SU-DHL-6 (cell line): ENCODE results near the gene SDK1.

Source experiments
- H2AFZ ChIP-seq: fragments of 200-600 bp; sonication (generic); 2 replicates; pipeline ENCODE4 v1.6.1; 2014; ENCODE audit warnings: low read depth, mild to moderate bottlenecking, moderate library complexity, mixed read lengths, antibody characterized with exemption, low read length; ENCODE audit not compliant: severe bottlenecking
- H3F3A ChIP-seq: fragments of 200-600 bp; shearing (Covaris generic); 2 replicates; pipeline ENCODE4 v1.6.0; 2016; ENCODE audit warnings: antibody characterized with exemption, mild to moderate bottlenecking; ENCODE audit not compliant: insufficient read depth
- H3K27ac ChIP-seq: fragments of 200-600 bp; sonication (generic); 2 replicates; pipeline ENCODE4 v1.5.1; 2016; ENCODE audit warnings: low read depth, mild to moderate bottlenecking, low read length, moderate library complexity, mixed read lengths
- H3K27me3 ChIP-seq: fragments of 200-600 bp; sonication (generic), shearing (Covaris generic); 2 replicates; pipeline ENCODE4 v1.6.0; 2014; ENCODE audit warnings: mild to moderate bottlenecking, low read length
- H3K36me3 ChIP-seq: fragments of 200-600 bp; sonication (generic); 2 replicates; pipeline ENCODE4 v1.6.1; 2014; ENCODE audit warnings: mild to moderate bottlenecking, low read length, mixed read lengths
- H3K4me2 ChIP-seq: fragments of 300-600, 200-600 bp; shearing (Covaris generic), sonication (generic); 2 replicates; pipeline ENCODE4 v1.6.0; 2014; ENCODE audit warnings: low read length, low read depth, mild to moderate bottlenecking; ENCODE audit not compliant: poor library complexity, severe bottlenecking
- H3K4me3 ChIP-seq: fragments of 200-600 bp; sonication (generic); 2 replicates; pipeline ENCODE4 v1.5.1; 2014; ENCODE audit warnings: antibody characterized with exemption, low read length, mild to moderate bottlenecking, mixed read lengths; ENCODE audit not compliant: insufficient read depth, poor library complexity, severe bottlenecking
- H3K79me2 ChIP-seq: fragments of 200-600 bp; sonication (generic); 2 replicates; pipeline ENCODE4 v1.6.1; 2014; ENCODE audit warnings: mild to moderate bottlenecking, low read length, moderate library complexity; ENCODE audit not compliant: insufficient read depth
- H3K9ac ChIP-seq: fragments of 200-600 bp; sonication (generic); 2 replicates; pipeline ENCODE4 v1.7.0; 2014; ENCODE audit warnings: mild to moderate bottlenecking, low read length
- H3K9me2 ChIP-seq: fragments of 200-600 bp; sonication (generic); replicated peaks from 2 replicates; pipeline ENCODE4 v1.6.1; 2014; ENCODE audit warnings: low read length; ENCODE audit not compliant: insufficient read depth
- H3K9me3 ChIP-seq: fragments of 200-600 bp; sonication (generic); 2 replicates; pipeline ENCODE4 v1.6.1; 2014; ENCODE audit warnings: low read length, mixed read lengths; ENCODE audit not compliant: insufficient read depth
- H4K20me1 ChIP-seq: fragments of 200-600 bp; sonication (generic); 2 replicates; pipeline ENCODE4 v1.6.1; 2014; ENCODE audit warnings: low read depth, mild to moderate bottlenecking, antibody characterized with exemption, low read length, moderate library complexity, mixed read lengths
- EZH2phosphoT487 ChIP-seq: fragments of 200-600 bp; sonication (generic), shearing (Covaris generic); conservative IDR thresholded peaks from 2 replicates; pipeline ENCODE4 v1.6.1; 2018; ENCODE audit warnings: mild to moderate bottlenecking, antibody characterized with exemption, low read length, moderate library complexity, mixed read lengths
- TF ChIP-seq, protein P1 (sequence below): fragments of 200-600 bp; sonication (generic); IDR thresholded peaks from one replicate; pipeline ENCODE4 v1.5.1; 2017; ENCODE audit warnings: antibody characterized with exemption, mild to moderate bottlenecking, low read length, moderate library complexity; ENCODE audit not compliant: insufficient read depth, poor library complexity, severe bottlenecking

The SDK1 gene

DNA sequence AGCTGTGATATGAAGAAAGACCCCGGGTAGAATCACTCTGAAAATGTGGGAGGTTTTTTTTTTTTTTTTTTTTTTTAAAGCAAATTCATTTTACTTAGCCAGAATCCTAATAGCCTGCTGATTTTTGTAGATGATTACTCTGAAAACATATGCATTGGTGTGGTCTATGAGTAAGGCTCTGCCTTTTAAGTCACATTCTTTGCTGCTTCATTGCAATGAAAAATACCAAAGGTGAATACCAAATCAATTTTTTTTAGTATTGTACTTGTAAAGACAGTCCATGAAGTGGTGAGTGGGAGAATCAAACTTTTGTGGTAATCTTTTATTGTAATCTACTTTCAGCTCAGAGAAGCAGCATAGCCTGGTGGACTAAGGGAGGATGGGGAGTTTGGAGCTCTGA is 130.3 kb downstream of the SDK1 start:
- H3K9me2 ChIP-seq = no peaks in the 10 kb centered on the region
- no peak overlapping the region for H2AFZ ChIP-seq
- H3F3A ChIP-seq = no peaks in the 10 kb centered on the region
- no peak overlapping the region for H3K4me2 ChIP-seq
- no peaks in the 10 kb centered on the region; the same call in 1 of the 2 replicates for H3K9me3 ChIP-seq
- no peak overlapping the region for H3K9ac ChIP-seq
- no peaks in the 10 kb centered on the region for H3K27me3 ChIP-seq
- H3K4me3 ChIP-seq = no peak overlapping the region
- H4K20me1 ChIP-seq = no peaks in the 10 kb centered on the region
- no peaks in the 10 kb centered on the region for H3K36me3 ChIP-seq
- TF ChIP-seq, protein P1, sequence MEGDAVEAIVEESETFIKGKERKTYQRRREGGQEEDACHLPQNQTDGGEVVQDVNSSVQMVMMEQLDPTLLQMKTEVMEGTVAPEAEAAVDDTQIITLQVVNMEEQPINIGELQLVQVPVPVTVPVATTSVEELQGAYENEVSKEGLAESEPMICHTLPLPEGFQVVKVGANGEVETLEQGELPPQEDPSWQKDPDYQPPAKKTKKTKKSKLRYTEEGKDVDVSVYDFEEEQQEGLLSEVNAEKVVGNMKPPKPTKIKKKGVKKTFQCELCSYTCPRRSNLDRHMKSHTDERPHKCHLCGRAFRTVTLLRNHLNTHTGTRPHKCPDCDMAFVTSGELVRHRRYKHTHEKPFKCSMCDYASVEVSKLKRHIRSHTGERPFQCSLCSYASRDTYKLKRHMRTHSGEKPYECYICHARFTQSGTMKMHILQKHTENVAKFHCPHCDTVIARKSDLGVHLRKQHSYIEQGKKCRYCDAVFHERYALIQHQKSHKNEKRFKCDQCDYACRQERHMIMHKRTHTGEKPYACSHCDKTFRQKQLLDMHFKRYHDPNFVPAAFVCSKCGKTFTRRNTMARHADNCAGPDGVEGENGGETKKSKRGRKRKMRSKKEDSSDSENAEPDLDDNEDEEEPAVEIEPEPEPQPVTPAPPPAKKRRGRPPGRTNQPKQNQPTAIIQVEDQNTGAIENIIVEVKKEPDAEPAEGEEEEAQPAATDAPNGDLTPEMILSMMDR = no peak
- TF ChIP-seq EZH2phosphoT487 = no peak
- H3K79me2 ChIP-seq = no peaks in the 10 kb centered on the region
- no peak overlapping the region for H3K27ac ChIP-seq

DNA sequence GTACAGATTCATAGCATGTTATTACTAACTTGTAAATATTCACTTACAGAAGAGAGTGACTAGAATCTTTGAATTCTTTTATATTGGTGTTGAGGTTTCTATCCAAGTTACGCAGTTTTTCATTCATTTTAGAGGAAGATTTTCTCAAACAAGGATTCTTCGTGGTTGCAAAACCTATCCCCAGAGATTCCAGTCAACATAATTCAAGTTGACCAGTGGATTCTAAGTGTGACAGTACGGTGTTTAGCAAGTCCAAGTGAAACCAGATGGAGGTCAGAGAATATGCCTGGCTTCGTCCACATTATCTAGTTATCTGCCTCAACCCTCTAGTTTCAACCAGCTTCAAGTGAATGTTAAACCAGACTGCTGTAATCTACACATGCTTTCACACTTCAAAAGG is 131.9 kb downstream of the SDK1 start:
- H3K9me2 ChIP-seq = no peaks in the 10 kb centered on the region
- no peak overlapping the region for H3K4me2 ChIP-seq
- H3K9me3 ChIP-seq = no peaks in the 10 kb centered on the region
- H3K79me2 ChIP-seq = no peaks in the 10 kb centered on the region
- no peaks in the 10 kb centered on the region for H4K20me1 ChIP-seq
- TF ChIP-seq, protein P1 = no peak
- no peak for TF ChIP-seq EZH2phosphoT487
- H3F3A ChIP-seq = no peaks in the 10 kb centered on the region
- no peak overlapping the region for H3K9ac ChIP-seq
- no peak overlapping the region for H2AFZ ChIP-seq
- no peak overlapping the region for H3K27ac ChIP-seq
- H3K4me3 ChIP-seq = no peak overlapping the region
- H3K36me3 ChIP-seq = no peaks in the 10 kb centered on the region
- no peaks in the 10 kb centered on the region for H3K27me3 ChIP-seq

DNA sequence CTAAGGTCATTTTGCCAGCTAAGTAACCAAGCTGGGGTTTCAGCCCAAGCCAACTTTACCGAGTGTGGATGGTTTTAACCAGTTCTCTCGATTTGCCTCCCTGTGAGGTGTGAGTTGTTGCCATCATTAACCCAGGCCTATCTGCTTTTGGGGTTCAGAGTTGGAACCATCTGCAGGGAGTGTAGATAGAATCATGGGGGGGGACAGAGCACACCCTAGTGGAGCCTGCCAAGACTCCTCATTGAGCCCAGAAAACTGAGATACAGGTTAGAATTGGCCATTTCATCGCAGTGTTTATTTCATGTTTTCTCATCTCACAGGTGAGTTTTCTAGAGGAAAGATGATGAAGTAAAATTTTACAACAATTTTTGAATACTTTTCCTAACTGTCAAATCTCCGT is 133.6 kb downstream of the SDK1 start:
- TF ChIP-seq EZH2phosphoT487 = no peak
- TF ChIP-seq, protein P1 = no peak
- Histone ChIP-seq H3K4me2 (no peak overlapping the region), H3K9me2 (no peaks in the 10 kb centered on the region), H4K20me1 (no peaks in the 10 kb centered on the region), H3K36me3 (no peaks in the 10 kb centered on the region), H3K9me3 (no peaks in the 10 kb centered on the region), H3K79me2 (no peaks in the 10 kb centered on the region), H3K4me3 (no peak overlapping the region), H3K27ac (no peak overlapping the region), H2AFZ (no peak overlapping the region), H3F3A (no peaks in the 10 kb centered on the region), H3K9ac (no peak overlapping the region), H3K27me3 (no peaks in the 10 kb centered on the region)

DNA sequence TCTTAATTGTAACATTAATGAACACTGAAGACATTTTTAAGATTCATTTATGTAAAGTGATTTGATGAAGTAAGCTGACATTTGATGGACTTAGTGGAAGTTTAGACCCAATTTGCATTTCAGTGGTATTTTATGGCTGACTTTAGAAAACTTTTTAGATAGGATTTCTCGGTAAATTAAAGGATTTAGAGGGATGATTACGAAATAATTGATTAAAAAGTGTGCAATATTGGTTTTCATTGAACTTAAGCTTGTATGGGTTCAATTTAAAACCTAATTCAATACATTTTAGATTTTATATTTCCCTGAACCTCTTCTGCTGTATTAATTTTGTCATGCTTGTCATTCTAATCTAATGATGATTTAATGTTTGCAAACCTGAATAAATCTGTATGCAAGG is 135.1 kb downstream of the SDK1 start:
- TF ChIP-seq EZH2phosphoT487 = no peak
- TF ChIP-seq, protein P1 = no peak
- H3K9me3 ChIP-seq = no peaks in the 10 kb centered on the region
- H3F3A ChIP-seq = no peaks in the 10 kb centered on the region
- no peak overlapping the region for H3K27ac ChIP-seq
- no peaks in the 10 kb centered on the region for H3K9me2 ChIP-seq
- no peak overlapping the region for H3K4me2 ChIP-seq
- H3K36me3 ChIP-seq = no peaks in the 10 kb centered on the region
- no peaks in the 10 kb centered on the region for H3K79me2 ChIP-seq
- no peak overlapping the region for H2AFZ ChIP-seq
- H3K4me3 ChIP-seq = no peak overlapping the region
- H4K20me1 ChIP-seq = no peaks in the 10 kb centered on the region
- H3K27me3 ChIP-seq = no peaks in the 10 kb centered on the region
- H3K9ac ChIP-seq = no peak overlapping the region
